HFF-Myc (cell line): ENCODE data around the gene VN1R5.
"Not testable (repeated sequence)": the region's sequence is repeated elsewhere in the genome, so short reads cannot be mapped to it uniquely, and the experiment has no call there.

Source experiments
- DNase-seq: peaks from one replicate; pipeline ENCODE4 v3.0.0-alpha.2; 2011; ENCODE audit warnings: low read depth; ENCODE audit errors: extremely low read depth
- H3K4me3 ChIP-seq: replicated peaks from 2 replicates; pipeline ENCODE4 v1.5.1; 2011; ENCODE audit warnings: low read depth, mild to moderate bottlenecking, control low read depth, low read length
- CTCF ChIP-seq: IDR thresholded peaks from 2 replicates; pipeline ENCODE4 v1.5.1; 2012; ENCODE audit warnings: mild to moderate bottlenecking, low read depth, low read length, control low read depth; ENCODE audit errors: missing control alignments

VN1R5 gene

GRCh38 chr1:247216261-247216660 is 39.6 kb upstream of the VN1R5 start:
- no peak overlapping the region for H3K4me3 ChIP-seq
- no peak for TF ChIP-seq CTCF

GRCh38 chr1:247218121-247218651 is 37.7 kb upstream of the VN1R5 start:
- DNase-seq = no peak
- no peak for TF ChIP-seq CTCF
- H3K4me3 ChIP-seq = no peak overlapping the region

More at GRCh38 chr1:247216261-247216660, 39.6 kb upstream of the VN1R5 start:
- DNase-seq = no peak

GRCh38 chr1:247220280-247220679 is 35.6 kb upstream of the VN1R5 start:
- not testable (repeated sequence) for H3K4me3 ChIP-seq

GRCh38 chr1:247222840-247223239 is 33.0 kb upstream of the VN1R5 start:
- DNase-seq = no peak
- TF ChIP-seq CTCF = no peak
- H3K4me3 ChIP-seq = no peak overlapping the region

More at GRCh38 chr1:247220280-247220679, 35.6 kb upstream of the VN1R5 start:
- DNase-seq = not testable (repeated sequence)

GRCh38 chr1:247224822-247225221 is 31.1 kb upstream of the VN1R5 start:
- no peak for DNase-seq
- TF ChIP-seq CTCF = no peak
- no peak overlapping the region for H3K4me3 ChIP-seq

- DNase-seq = no peak
- no peak for TF ChIP-seq CTCF
- H3K4me3 ChIP-seq = no peak overlapping the region
These were observed 27.7 kb upstream of the VN1R5 start for GRCh38 chr1:247228133-247228532.

- no peak for DNase-seq
- no peak overlapping the region for H3K4me3 ChIP-seq
- no peak for TF ChIP-seq CTCF
These were observed 14.2 kb upstream of the VN1R5 start for GRCh38 chr1:247241691-247242090.
